Ovary (tissue), 9 donors: Measurements from ENCODE around the gene TTC1. TPM values are rescaled to one million over a fixed set of nuclear protein-coding genes. Genes with fewer than 3 reads are reported as not detected.

Experiments
- DNase-seq, 5 donors: peaks; one replicate each; pipeline ENCODE4 v3.0.0-alpha.2; 2019 to 2020
- H3K27ac ChIP-seq, 2 donors: fragments of 200-600 bp; one replicate each; pipeline versions ENCODE4 v1.5.1 to v1.8.0; 2019 to 2022
- H3K27me3 ChIP-seq: fragments of 200-600 bp; one replicate; pipeline ENCODE4 v1.8.0; 2022
- H3K36me3 ChIP-seq: fragments of 200-600 bp; sonication (generic); one replicate; pipeline ENCODE4 v1.5.1; 2019
- H3K4me1 ChIP-seq: one replicate; pipeline ENCODE4 v1.8.1; 2013; ENCODE audit warnings: mild to moderate bottlenecking, moderate library complexity; ENCODE audit not compliant: insufficient read depth
- H3K4me3 ChIP-seq: fragments of 200-600 bp; sonication (generic); one replicate; pipeline ENCODE4 v1.5.1; 2017
- H3K9me3 ChIP-seq, 2 donors: fragments of 200-600 bp in 1 of 2; sonication (generic) in 1 of 2; one replicate each; pipeline versions ENCODE4 v1.5.1 to v1.8.1; 2013 to 2019; ENCODE audit warnings: mild to moderate bottlenecking in 1 of 2, moderate library complexity in 1 of 2
- EP300 ChIP-seq: sonication (generic); formaldehyde crosslinking; IDR thresholded peaks from one replicate; pipeline ENCODE4 v1.6.1; 2017; ENCODE audit warnings: antibody characterized with exemption
- POLR2A ChIP-seq: fragments of 450-650 bp; IDR thresholded peaks from one replicate; pipeline ENCODE4 v1.6.1; 2017; ENCODE audit warnings: antibody characterized with exemption, mild to moderate bottlenecking, moderate library complexity
- WGBS, 3 donors: extraction: QIAGEN DNeasy Blood & Tissue Kit in 1 of 3; methylation state at CpG; one replicate each; pipeline versions ENCODE4 v1.1.5 to v1.1.7; 2013 to 2017; 5-methylcytosine and 5-hydroxymethylcytosine counted together
- intact Hi-C, 4 donors: fragments of 100-400 bp; cut with DNase I; formaldehyde crosslinking; loops; one replicate each; pipeline versions ENCODE4 v1.11.0 to v1.15.1; 2022 to 2023
- polyA plus RNA-seq, 2 donors: library from polyadenylated mRNA; stranded (reverse); fragments of 200-250 nt in 1 of 2; fragments of 350-450 nt in 1 of 2; fragmentation: Illumina TruSeq in 1 of 2; extraction: RNeasy Lipid Tissue Mini Kit (QIAGEN cat#74804) in 1 of 2; gene quantifications; one replicate each; pipeline ENCODE4 v1.2.3, GENCODE V29; 2013 to 2014
- total RNA-seq, 7 donors: library from RNA; depleted of rRNA in 2 of 7; stranded (reverse); fragments of >200 nt in 2 of 7; fragmentation: NEBNext Ultra II Directional in 3 of 7; extraction: Animal tissue kit (Norgen Biotek cat#: 25700) in 3 of 7; gene quantifications; one replicate each; pipeline versions ENCODE4 v1.1.0 to v1.2.4, GENCODE V29; 2016 to 2023
- TF ChIP-seq, protein P1 (sequence below), 3 donors: fragments of 450-650 bp in 2 of 3; fragments of 200-600 bp in 1 of 3; IDR thresholded peaks; one replicate each; pipeline versions ENCODE4 v1.5.1 to v1.8.0; 2016 to 2022; ENCODE audit warnings: antibody characterized with exemption in 3 of 3, mild to moderate bottlenecking in 1 of 3
- donor health status: DM: no; HTN: no; CAD: no; lungs with moderate emphysema.
- donor health status: DM: no; HTN: no; CAD: no.
- donor health status: Bipolar disorder and iron deficiency.
- donor health status: DM: yes; HTN: yes; CAD: no.
- donor health status: DM: no; HTN: no; CAD: no.
- donor health status: DM: yes; HTN: yes; CAD: no.

The TTC1 gene
- total and polyA plus RNA-seq, 9 donors, result 21.9 to 99.5 (median 37.2) TPM

GRCh38 chr5:159971514-159971913 lies 37.4 kb upstream of the TTC1 start:
- no peak overlapping the region for H3K27ac ChIP-seq
- no peak for DNase-seq
- TF ChIP-seq, protein P1, sequence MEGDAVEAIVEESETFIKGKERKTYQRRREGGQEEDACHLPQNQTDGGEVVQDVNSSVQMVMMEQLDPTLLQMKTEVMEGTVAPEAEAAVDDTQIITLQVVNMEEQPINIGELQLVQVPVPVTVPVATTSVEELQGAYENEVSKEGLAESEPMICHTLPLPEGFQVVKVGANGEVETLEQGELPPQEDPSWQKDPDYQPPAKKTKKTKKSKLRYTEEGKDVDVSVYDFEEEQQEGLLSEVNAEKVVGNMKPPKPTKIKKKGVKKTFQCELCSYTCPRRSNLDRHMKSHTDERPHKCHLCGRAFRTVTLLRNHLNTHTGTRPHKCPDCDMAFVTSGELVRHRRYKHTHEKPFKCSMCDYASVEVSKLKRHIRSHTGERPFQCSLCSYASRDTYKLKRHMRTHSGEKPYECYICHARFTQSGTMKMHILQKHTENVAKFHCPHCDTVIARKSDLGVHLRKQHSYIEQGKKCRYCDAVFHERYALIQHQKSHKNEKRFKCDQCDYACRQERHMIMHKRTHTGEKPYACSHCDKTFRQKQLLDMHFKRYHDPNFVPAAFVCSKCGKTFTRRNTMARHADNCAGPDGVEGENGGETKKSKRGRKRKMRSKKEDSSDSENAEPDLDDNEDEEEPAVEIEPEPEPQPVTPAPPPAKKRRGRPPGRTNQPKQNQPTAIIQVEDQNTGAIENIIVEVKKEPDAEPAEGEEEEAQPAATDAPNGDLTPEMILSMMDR (IDR thresholded peaks at IDR 0.05), result no peak
- no peak for TF ChIP-seq POLR2A
- no peak for TF ChIP-seq EP300
- no peaks in the 10 kb centered on the region for H3K27me3 ChIP-seq
- intact Hi-C loops, result no loop called here
- 35 to 47% (median 43%) methylated on average over 11 of the region's 11 CpGs for WGBS, 3 donors
- H3K4me3 ChIP-seq, result no peak overlapping the region
- no peaks in the 10 kb centered on the region for H3K9me3 ChIP-seq
- H3K4me1 ChIP-seq, result peaks cover 2% of the 10 kb centered on the region
- H3K36me3 ChIP-seq, result no peaks in the 10 kb centered on the region

DNA sequence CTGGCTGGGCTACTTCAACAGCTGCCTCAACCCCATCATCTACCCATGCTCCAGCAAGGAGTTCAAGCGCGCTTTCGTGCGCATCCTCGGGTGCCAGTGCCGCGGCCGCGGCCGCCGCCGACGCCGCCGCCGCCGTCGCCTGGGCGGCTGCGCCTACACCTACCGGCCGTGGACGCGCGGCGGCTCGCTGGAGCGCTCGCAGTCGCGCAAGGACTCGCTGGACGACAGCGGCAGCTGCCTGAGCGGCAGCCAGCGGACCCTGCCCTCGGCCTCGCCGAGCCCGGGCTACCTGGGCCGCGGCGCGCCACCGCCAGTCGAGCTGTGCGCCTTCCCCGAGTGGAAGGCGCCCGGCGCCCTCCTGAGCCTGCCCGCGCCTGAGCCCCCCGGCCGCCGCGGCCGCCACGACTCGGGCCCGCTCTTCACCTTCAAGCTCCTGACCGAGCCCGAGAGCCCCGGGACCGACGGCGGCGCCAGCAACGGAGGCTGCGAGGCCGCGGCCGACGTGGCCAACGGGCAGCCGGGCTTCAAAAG lies 36.9 kb upstream of the TTC1 start:
- intact Hi-C loops, result no loop called here
- Histone ChIP-seq H3K9me3 (no peaks in the 10 kb centered on the region), H3K4me3 (no peak overlapping the region), H3K4me1 (peaks cover 2% of the 10 kb centered on the region), H3K36me3 (no peaks in the 10 kb centered on the region), H3K27ac (no peak overlapping the region), H3K27me3 (no peaks in the 10 kb centered on the region)
- no peak for DNase-seq
- 1 to 5% (median 4%) methylated on average over 8 to 76 of the region's 76 CpGs for WGBS, 3 donors
- TF ChIP-seq, protein P1 (IDR thresholded peaks at IDR 0.05), result no peak
- no peak for TF ChIP-seq POLR2A
- TF ChIP-seq EP300, result no peak

- Histone ChIP-seq H3K36me3 (no peaks in the 10 kb centered on the region), H3K4me3 (no peak overlapping the region), H3K27me3 (no peaks in the 10 kb centered on the region), H3K4me1 (peaks cover 2% of the 10 kb centered on the region), H3K9me3 (no peaks in the 10 kb centered on the region), H3K27ac (no peak overlapping the region)
- TF ChIP-seq EP300 (no peak), POLR2A (no peak)
- TF ChIP-seq, protein P1 (IDR thresholded peaks at IDR 0.05), result no peak
- 30 to 62% (median 40%) methylated on average over 40 to 47 of the region's 50 CpGs for WGBS, 3 donors
- intact Hi-C loops, result no loop called here
- DNase-seq, result no peak
Measured at GRCh38 chr5:159972538-159973362, 36.2 kb upstream of the TTC1 start.

DNA sequence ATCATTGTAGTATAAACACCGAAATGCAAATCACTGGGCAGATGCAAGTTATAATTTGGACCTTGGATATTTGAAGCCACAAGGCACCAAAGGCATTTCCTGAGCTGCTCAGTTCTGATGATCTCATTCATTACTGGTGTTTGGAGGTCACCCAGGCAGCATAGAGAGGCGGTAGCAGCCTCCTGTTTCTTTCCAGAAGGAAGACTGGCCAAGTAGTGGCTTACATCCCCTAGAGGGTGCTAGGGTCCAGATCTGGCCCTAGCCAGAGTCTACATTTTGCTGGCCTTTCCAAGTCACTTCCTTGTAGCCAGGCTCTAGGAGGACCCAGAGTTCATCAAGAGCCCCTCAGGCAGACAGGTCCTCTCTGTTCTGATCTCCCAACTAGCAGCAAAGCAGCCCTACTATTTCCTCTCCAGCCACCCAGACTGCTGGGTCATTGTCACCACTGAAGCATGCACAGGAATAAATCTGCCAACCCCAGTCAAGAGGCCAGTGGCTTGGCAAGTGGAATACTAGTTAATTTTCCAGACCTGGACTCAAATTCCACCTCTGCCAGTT lies 33.4 kb upstream of the TTC1 start:
- Histone ChIP-seq H3K9me3 (no peaks in the 10 kb centered on the region), H3K27ac (no peak overlapping the region), H3K4me1 (peaks cover 2% of the 10 kb centered on the region), H3K4me3 (no peak overlapping the region), H3K36me3 (no peaks in the 10 kb centered on the region), H3K27me3 (no peaks in the 10 kb centered on the region)
- intact Hi-C loops, result no loop called here
- TF ChIP-seq, protein P1 (IDR thresholded peaks at IDR 0.05), result no peak
- TF ChIP-seq POLR2A, result no peak
- no peak for TF ChIP-seq EP300
- 34 to 37% (median 34%) methylated on average over 2 of the region's 2 CpGs for WGBS, 3 donors
- no peak for DNase-seq
